H9 (cell line): ENCODE results near the gene IRX2. TPM values are rescaled to one million over a fixed set of nuclear protein-coding genes. Genes with fewer than 3 reads are reported as not detected.

Experiments
- DNase-seq: peaks from one replicate; pipeline ENCODE4 v3.0.0-alpha.2; 2017
- H2AFZ ChIP-seq: one replicate; pipeline ENCODE4 v1.6.1; 2013; ENCODE audit warnings: mild to moderate bottlenecking, low read length, control low read depth, moderate library complexity
- H2AK5ac ChIP-seq: 2 replicates; pipeline ENCODE4 v1.6.1; 2013; ENCODE audit warnings: low read length, control low read depth, mixed read lengths; ENCODE audit not compliant: insufficient read length
- H2BK120ac ChIP-seq: one replicate; pipeline ENCODE4 v1.6.1; 2013; ENCODE audit warnings: low read depth, mild to moderate bottlenecking, low read length, control low read depth, inconsistent platforms; ENCODE audit not compliant: poor library complexity, severe bottlenecking
- H2BK12ac ChIP-seq: 2 replicates; pipeline ENCODE4 v1.6.1; 2013; ENCODE audit warnings: low read length, control low read depth, mixed read lengths, low read depth; ENCODE audit not compliant: insufficient read length
- H2BK15ac ChIP-seq: 2 replicates; pipeline ENCODE4 v1.6.1; 2013; ENCODE audit warnings: low read depth, low read length, control low read depth
- H2BK20ac ChIP-seq: one replicate; pipeline ENCODE4 v1.6.1; 2013; ENCODE audit warnings: low read depth, mild to moderate bottlenecking, low read length, control low read depth, inconsistent platforms; ENCODE audit not compliant: poor library complexity, severe bottlenecking
- H2BK5ac ChIP-seq: 2 replicates; pipeline ENCODE4 v1.6.1; 2013; ENCODE audit warnings: low read length, control low read depth, mixed read lengths; ENCODE audit not compliant: insufficient read length
- H3K14ac ChIP-seq: 2 replicates; pipeline ENCODE4 v1.6.1; 2013; ENCODE audit warnings: low read length, control low read depth; ENCODE audit not compliant: insufficient read depth
- H3K18ac ChIP-seq: 2 replicates; pipeline ENCODE4 v1.6.1; 2013; ENCODE audit warnings: low read depth, mild to moderate bottlenecking, mixed read lengths, low read length, control low read depth; ENCODE audit not compliant: insufficient read length
- H3K23ac ChIP-seq: 2 replicates; pipeline ENCODE4 v1.6.1; 2013; ENCODE audit warnings: low read length, control low read depth, mixed read lengths, low read depth; ENCODE audit not compliant: insufficient read length
- H3K23me2 ChIP-seq: 2 replicates; pipeline ENCODE4 v1.6.1; 2013; ENCODE audit warnings: low read depth, mild to moderate bottlenecking, mixed read lengths, low read length, control low read depth; ENCODE audit not compliant: insufficient read length, poor library complexity, severe bottlenecking
- H3K27ac ChIP-seq: 2 replicates; pipeline ENCODE4 v1.5.1; 2013; ENCODE audit warnings: low read length, control low read depth, mixed read lengths, low read depth; ENCODE audit not compliant: insufficient read length
- H3K27me3 ChIP-seq: 2 replicates; pipeline ENCODE4 v1.6.1; 2013; ENCODE audit warnings: low read length, control low read depth, inconsistent platforms; ENCODE audit not compliant: insufficient read depth
- H3K4ac ChIP-seq: 2 replicates; pipeline ENCODE4 v1.6.1; 2013; ENCODE audit warnings: low read depth, mild to moderate bottlenecking, control low read depth, inconsistent platforms, low read length, moderate library complexity
- H3K4me1 ChIP-seq: 2 replicates; pipeline ENCODE4 v1.6.1; 2013; ENCODE audit warnings: low read length, control low read depth, inconsistent platforms; ENCODE audit not compliant: insufficient read depth
- H3K4me2 ChIP-seq: 2 replicates; pipeline ENCODE4 v1.6.1; 2013; ENCODE audit warnings: low read length, control low read depth, mixed read lengths; ENCODE audit not compliant: insufficient read length, insufficient read depth
- H3K56ac ChIP-seq: 2 replicates; pipeline ENCODE4 v1.6.1; 2013; ENCODE audit warnings: low read depth, mild to moderate bottlenecking, mixed read lengths, low read length, control low read depth; ENCODE audit not compliant: insufficient read length
- H3K79me1 ChIP-seq: 2 replicates; pipeline ENCODE4 v1.6.1; 2013; ENCODE audit warnings: low read depth, mild to moderate bottlenecking, moderate library complexity, low read length, control low read depth, inconsistent platforms; ENCODE audit not compliant: insufficient read depth, poor library complexity, severe bottlenecking
- H3K79me2 ChIP-seq: 2 replicates; pipeline ENCODE4 v1.6.1; 2013; ENCODE audit warnings: low read length, control low read depth, inconsistent platforms; ENCODE audit not compliant: insufficient read depth
- H3K9ac ChIP-seq: 2 replicates; pipeline ENCODE4 v1.6.1; 2013; ENCODE audit warnings: low read length, control low read depth, mixed read lengths; ENCODE audit not compliant: insufficient read length; ENCODE audit errors: extremely low read depth
- H3K9me3 ChIP-seq: one replicate; pipeline ENCODE4 v1.6.1; 2013; ENCODE audit warnings: low read depth, low read length, inconsistent platforms; ENCODE audit not compliant: control insufficient read depth
- H3T11ph ChIP-seq: one replicate; pipeline ENCODE4 v1.6.1; 2013; ENCODE audit warnings: mild to moderate bottlenecking, low read length, control low read depth, inconsistent platforms
- H4K20me1 ChIP-seq: one replicate; pipeline ENCODE4 v1.6.1; 2013; ENCODE audit not compliant: control insufficient read depth, insufficient read length, insufficient read depth
- H4K5ac ChIP-seq: 2 replicates; pipeline ENCODE4 v1.6.1; 2013; ENCODE audit warnings: low read depth, mild to moderate bottlenecking, mixed read lengths, low read length, control low read depth; ENCODE audit not compliant: insufficient read length
- H4K8ac ChIP-seq: replicated peaks from 2 replicates; pipeline ENCODE4 v1.6.1; 2013; ENCODE audit warnings: low read length, control low read depth, mixed read lengths, low read depth; ENCODE audit not compliant: insufficient read length
- H4K91ac ChIP-seq: 2 replicates; pipeline ENCODE4 v1.6.1; 2013; ENCODE audit warnings: low read depth, mild to moderate bottlenecking, moderate library complexity, mixed read lengths, low read length, control low read depth; ENCODE audit not compliant: insufficient read length
- H3K27ac Mint-ChIP-seq, 3 experiments: 2 replicates in 2 of 3; 3 replicates in 1 of 3; pipeline ENCODE4 v1.8.0; 2020 to 2021; ENCODE audit warnings: mixed read lengths in 3 of 3, mild to moderate bottlenecking in 1 of 3, moderate library complexity in 1 of 3
- H3K27me3 Mint-ChIP-seq: 2 replicates; pipeline ENCODE4 v1.8.0; 2021; ENCODE audit warnings: low read depth, mild to moderate bottlenecking, moderate library complexity, mixed read lengths
- H3K36me3 Mint-ChIP-seq, 3 experiments: 2 replicates in 2 of 3; 3 replicates in 1 of 3; pipeline ENCODE4 v1.8.0; 2020 to 2021; ENCODE audit warnings: low read depth in 3 of 3, mixed read lengths in 3 of 3; ENCODE audit not compliant: insufficient read depth in 1 of 3
- H3K4me1 Mint-ChIP-seq, 2 experiments: 2 replicates each; pipeline ENCODE4 v1.8.0; 2020; ENCODE audit warnings: mixed read lengths in 2 of 2
- H3K4me3 Mint-ChIP-seq, 2 experiments: 2 replicates in 1 of 2; 3 replicates in 1 of 2; pipeline ENCODE4 v1.8.0; 2020 to 2021; ENCODE audit warnings: mild to moderate bottlenecking in 2 of 2, mixed read lengths in 2 of 2, moderate library complexity in 1 of 2
- H3K9me3 Mint-ChIP-seq, 2 experiments: 2 replicates in 1 of 2; 3 replicates in 1 of 2; pipeline ENCODE4 v1.8.0; 2020; ENCODE audit warnings: mild to moderate bottlenecking in 2 of 2, mixed read lengths in 2 of 2, moderate library complexity in 1 of 2
- WGBS: extraction: QIAGEN DNeasy Blood & Tissue Kit; methylation state at CpG from one replicate; pipeline ENCODE4 v1.1.7; 2013; ENCODE audit warnings: missing lambda C conversion rate, low lambda C conversion rate, mixed read lengths; ENCODE audit not compliant: insufficient read length; ENCODE audit errors: extremely low coverage; 5-methylcytosine and 5-hydroxymethylcytosine counted together
- total RNA-seq: library from RNA; stranded (reverse); gene quantifications from 2 replicates; pipeline ENCODE4 v1.2.1, GENCODE V29; 2021
- TF ChIP-seq, protein P1 (sequence below): fragments of 200-600 bp; sonication (generic); conservative IDR thresholded peaks from 3 replicates; pipeline ENCODE4 v1.8.0; 2021; ENCODE audit warnings: antibody characterized with exemption, mild to moderate bottlenecking

The IRX2 gene
- total RNA-seq, 1 experiment from 2014 or later: 91.6 TPM

DNA sequence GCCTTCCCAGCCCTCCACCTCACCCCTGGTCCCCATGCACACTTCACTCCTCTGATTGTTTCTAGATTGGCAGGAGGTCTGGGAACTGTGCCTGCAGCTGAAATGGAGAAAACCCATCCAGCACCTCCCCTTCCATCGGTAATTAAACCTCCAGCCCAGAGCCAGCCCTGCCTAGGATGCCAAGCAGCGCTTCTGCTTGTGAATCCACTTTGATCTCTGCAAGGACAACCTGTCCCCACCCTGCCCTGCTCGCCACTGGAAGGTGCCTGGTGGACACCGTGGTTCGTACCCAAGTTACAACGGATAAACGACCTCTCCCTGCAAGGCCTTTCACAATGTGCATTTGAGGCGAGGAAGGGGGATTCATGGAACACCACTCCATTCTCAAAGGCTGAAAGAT lies 50.6 kb downstream of the IRX2 start:
- no peaks in the 10 kb centered on the region for H3K4me1 ChIP-seq
- no peak overlapping the region for H2BK12ac ChIP-seq
- no peak for DNase-seq
- no peak overlapping the region for H2BK5ac ChIP-seq
- no CpG with 5 or more reads among the region's 8 CpGs for WGBS
- TF ChIP-seq, protein P1, sequence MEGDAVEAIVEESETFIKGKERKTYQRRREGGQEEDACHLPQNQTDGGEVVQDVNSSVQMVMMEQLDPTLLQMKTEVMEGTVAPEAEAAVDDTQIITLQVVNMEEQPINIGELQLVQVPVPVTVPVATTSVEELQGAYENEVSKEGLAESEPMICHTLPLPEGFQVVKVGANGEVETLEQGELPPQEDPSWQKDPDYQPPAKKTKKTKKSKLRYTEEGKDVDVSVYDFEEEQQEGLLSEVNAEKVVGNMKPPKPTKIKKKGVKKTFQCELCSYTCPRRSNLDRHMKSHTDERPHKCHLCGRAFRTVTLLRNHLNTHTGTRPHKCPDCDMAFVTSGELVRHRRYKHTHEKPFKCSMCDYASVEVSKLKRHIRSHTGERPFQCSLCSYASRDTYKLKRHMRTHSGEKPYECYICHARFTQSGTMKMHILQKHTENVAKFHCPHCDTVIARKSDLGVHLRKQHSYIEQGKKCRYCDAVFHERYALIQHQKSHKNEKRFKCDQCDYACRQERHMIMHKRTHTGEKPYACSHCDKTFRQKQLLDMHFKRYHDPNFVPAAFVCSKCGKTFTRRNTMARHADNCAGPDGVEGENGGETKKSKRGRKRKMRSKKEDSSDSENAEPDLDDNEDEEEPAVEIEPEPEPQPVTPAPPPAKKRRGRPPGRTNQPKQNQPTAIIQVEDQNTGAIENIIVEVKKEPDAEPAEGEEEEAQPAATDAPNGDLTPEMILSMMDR: no peak
- no peaks in the 10 kb centered on the region for H3K27me3 ChIP-seq
- no peak overlapping the region for H2BK15ac ChIP-seq
- H3K4ac ChIP-seq: no peak overlapping the region
- no peaks in the 10 kb centered on the region for H3K9me3 ChIP-seq
- no peak overlapping the region for H3K4me2 ChIP-seq
- no peak overlapping the region for H3K14ac ChIP-seq
- no peaks in the 10 kb centered on the region for H3K79me2 ChIP-seq
- H2BK120ac ChIP-seq: no peak overlapping the region
- H3K27ac ChIP-seq: no peak overlapping the region
- H2BK20ac ChIP-seq: no peak overlapping the region
- H3K18ac ChIP-seq: no peak overlapping the region
- Mint-ChIP-seq H3K4me3 (no peak overlapping the region), H3K27me3 (peaks cover 12% of the 10 kb centered on the region), H3K36me3 (no peaks in the 10 kb centered on the region), H3K4me1 (peaks cover 3 to 7% of the 10 kb centered on the region in 2 experiments; a peak in 2 of 4 replicates), H3K9me3 (no peaks in the 10 kb centered on the region; a peak in 1 of 5 replicates), H3K27ac (no peak overlapping the region; a peak in 1 of 7 replicates)
- no peaks in the 10 kb centered on the region for H3K79me1 ChIP-seq
- no peaks in the 10 kb centered on the region for H4K20me1 ChIP-seq
- H4K8ac ChIP-seq: no peak overlapping the region
- H3K56ac ChIP-seq: no peak overlapping the region
- no peak overlapping the region for H4K5ac ChIP-seq
- H2AFZ ChIP-seq: no peak overlapping the region
- no peaks in the 10 kb centered on the region for H3K23me2 ChIP-seq
- H3T11ph ChIP-seq: no peak overlapping the region
- no peak overlapping the region for H3K23ac ChIP-seq
- no peak overlapping the region for H4K91ac ChIP-seq
- H3K9ac ChIP-seq: no peak overlapping the region
- H2AK5ac ChIP-seq: no peak overlapping the region
